Ishikawa (cell line): ENCODE measurements around the gene CMTM1.

Experiments
- CEBPB ChIP-seq: IDR thresholded peaks from 2 replicates; pipeline ENCODE4 v1.6.1; 2012
- TAF1 ChIP-seq: IDR thresholded peaks from 2 replicates; pipeline ENCODE4 v1.6.1; 2012; ENCODE audit warnings: low read depth, mild to moderate bottlenecking
- YY1 ChIP-seq: IDR thresholded peaks from 2 replicates; pipeline ENCODE4 v1.6.1; 2012; ENCODE audit warnings: low read depth
- ZBTB7A ChIP-seq: IDR thresholded peaks from 2 replicates; pipeline ENCODE4 v1.6.1; 2012; ENCODE audit warnings: low read depth
- TF ChIP-seq, protein P1 (sequence below): IDR thresholded peaks from 2 replicates; pipeline ENCODE4 v1.6.1; 2012; ENCODE audit warnings: low read depth, mild to moderate bottlenecking
- TF ChIP-seq, protein P2 (sequence below): IDR thresholded peaks from 2 replicates; pipeline ENCODE4 v1.6.1; 2012

DNA sequence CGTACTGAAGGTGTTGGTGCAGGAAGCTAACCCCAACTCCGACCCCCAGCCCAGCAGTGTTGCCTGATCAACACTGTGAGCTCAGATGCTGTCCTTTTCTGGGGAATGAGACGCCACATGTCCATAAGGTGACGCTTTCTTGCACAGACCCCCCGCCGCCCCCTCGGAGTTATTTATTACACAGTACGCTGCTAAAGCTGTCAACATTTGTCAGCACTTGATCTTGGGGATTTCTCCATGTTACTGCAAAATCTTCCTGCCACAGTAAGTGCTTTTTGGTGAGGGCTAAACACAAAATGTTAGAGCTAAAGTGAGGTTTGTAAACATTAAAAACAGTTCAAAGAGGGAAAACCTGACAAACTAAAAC is 54.2 kb downstream of the CMTM1 start:
- TF ChIP-seq TAF1 = no peak
- TF ChIP-seq YY1 = no peak
- no peak for TF ChIP-seq ZBTB7A
- TF ChIP-seq, protein P1, sequence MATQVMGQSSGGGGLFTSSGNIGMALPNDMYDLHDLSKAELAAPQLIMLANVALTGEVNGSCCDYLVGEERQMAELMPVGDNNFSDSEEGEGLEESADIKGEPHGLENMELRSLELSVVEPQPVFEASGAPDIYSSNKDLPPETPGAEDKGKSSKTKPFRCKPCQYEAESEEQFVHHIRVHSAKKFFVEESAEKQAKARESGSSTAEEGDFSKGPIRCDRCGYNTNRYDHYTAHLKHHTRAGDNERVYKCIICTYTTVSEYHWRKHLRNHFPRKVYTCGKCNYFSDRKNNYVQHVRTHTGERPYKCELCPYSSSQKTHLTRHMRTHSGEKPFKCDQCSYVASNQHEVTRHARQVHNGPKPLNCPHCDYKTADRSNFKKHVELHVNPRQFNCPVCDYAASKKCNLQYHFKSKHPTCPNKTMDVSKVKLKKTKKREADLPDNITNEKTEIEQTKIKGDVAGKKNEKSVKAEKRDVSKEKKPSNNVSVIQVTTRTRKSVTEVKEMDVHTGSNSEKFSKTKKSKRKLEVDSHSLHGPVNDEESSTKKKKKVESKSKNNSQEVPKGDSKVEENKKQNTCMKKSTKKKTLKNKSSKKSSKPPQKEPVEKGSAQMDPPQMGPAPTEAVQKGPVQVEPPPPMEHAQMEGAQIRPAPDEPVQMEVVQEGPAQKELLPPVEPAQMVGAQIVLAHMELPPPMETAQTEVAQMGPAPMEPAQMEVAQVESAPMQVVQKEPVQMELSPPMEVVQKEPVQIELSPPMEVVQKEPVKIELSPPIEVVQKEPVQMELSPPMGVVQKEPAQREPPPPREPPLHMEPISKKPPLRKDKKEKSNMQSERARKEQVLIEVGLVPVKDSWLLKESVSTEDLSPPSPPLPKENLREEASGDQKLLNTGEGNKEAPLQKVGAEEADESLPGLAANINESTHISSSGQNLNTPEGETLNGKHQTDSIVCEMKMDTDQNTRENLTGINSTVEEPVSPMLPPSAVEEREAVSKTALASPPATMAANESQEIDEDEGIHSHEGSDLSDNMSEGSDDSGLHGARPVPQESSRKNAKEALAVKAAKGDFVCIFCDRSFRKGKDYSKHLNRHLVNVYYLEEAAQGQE = no peak
- TF ChIP-seq, protein P2, sequence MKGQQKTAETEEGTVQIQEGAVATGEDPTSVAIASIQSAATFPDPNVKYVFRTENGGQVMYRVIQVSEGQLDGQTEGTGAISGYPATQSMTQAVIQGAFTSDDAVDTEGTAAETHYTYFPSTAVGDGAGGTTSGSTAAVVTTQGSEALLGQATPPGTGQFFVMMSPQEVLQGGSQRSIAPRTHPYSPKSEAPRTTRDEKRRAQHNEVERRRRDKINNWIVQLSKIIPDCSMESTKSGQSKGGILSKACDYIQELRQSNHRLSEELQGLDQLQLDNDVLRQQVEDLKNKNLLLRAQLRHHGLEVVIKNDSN = no peak
- TF ChIP-seq CEBPB = no peak
